HG02981 (cell line): ENCODE data around the gene MPRIP.

Experiments used
- ATAC-seq: cut with Tn5 transposase; IDR thresholded peaks from one replicate; pipeline ENCODE4 v1.9.1; 2021; ENCODE audit warnings: mild to moderate bottlenecking, moderate library complexity; ENCODE audit not compliant: unreplicated experiment

MPRIP gene

DNA sequence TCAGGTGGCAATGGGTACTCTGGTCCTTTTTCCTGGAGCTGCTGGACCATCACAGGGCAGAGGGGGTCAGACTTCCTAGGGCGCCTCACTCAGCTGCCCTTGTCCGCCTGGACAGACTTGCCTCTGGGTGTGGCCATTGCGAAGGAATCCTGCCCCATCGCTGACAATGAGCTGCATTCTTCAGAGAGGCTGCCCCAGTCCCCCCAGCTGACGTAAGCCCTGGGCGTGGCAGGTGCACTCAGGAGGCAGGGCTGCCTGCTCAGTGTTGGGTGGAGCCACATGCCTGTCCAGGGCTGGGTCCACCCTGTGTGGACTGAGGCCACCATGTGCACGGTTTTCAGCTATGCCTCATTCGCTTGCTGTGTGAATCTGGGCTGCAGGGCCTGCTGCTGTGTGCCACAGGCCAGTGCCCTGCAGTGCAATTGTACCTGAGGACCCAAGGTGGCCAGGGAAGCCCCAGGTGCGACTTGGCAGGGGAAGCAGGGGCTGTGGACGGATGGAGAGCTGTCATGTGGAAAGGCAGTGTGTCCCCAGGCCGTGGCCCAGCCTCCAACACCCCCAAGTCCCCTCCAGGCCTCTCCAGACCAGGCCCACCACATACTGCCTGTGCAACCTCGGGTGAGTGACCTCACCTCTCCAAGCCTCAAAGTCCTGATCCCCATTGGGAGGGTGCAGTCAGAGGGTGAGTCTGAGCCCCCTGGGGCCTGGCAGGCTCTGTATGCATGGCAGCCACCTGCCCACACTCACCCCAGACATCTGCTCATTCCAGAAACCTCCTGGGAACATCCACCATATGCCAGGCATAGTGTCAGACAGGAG, 14.0 kb upstream of the MPRIP start:
- no peak for ATAC-seq

DNA sequence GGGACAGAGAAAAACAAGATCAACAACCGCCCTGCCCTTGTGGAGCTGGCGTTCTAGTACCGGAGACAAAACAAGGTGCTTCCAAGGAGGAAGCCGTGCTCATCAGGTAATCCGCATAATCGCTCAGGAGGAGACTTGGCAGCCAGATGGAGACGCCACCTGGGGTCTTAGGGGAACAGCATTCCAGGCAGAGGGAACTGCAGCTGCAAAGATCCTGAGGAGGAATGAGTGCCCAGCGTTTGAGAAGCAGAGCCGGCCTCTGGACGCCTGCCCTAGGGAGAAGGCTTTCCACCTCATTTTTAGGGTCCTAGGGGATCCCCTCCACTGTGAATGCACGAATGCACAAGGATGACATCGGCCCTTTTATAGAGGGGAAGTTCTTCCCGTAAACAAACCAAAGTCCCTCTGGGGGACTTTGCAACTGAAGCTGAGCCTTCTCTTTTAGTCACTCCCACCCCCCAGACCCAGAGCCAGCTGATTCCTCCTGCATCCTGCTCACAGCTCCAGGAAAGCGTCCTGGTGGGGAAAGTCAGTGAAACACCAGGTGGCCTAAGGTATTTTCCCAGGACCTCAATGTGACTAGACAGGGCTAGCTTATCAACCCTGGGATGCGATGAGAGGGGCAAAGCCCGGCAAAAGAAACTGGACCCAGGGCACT, 13.2 kb upstream of the MPRIP start:
- no peak for ATAC-seq

DNA sequence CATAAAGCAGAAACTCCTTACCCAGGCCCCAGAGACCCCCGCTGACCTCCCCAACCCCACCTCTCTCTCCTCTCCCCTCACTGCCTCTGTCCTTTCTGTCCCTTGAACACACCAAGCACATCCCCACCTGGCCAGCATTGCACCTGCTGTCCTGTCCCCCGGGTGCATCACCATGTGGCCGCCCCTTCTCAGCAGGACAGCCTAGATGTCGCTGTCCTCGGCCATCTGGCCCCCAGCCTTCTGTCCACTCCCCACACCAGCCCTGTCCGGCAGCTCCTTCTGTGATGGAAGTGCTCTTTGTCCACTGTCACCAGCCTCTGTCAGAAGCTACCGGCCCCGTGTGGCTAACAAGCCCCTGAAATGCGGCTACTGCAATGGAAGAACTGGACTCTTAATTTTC, 12.3 kb upstream of the MPRIP start:
- ATAC-seq: no peak

DNA sequence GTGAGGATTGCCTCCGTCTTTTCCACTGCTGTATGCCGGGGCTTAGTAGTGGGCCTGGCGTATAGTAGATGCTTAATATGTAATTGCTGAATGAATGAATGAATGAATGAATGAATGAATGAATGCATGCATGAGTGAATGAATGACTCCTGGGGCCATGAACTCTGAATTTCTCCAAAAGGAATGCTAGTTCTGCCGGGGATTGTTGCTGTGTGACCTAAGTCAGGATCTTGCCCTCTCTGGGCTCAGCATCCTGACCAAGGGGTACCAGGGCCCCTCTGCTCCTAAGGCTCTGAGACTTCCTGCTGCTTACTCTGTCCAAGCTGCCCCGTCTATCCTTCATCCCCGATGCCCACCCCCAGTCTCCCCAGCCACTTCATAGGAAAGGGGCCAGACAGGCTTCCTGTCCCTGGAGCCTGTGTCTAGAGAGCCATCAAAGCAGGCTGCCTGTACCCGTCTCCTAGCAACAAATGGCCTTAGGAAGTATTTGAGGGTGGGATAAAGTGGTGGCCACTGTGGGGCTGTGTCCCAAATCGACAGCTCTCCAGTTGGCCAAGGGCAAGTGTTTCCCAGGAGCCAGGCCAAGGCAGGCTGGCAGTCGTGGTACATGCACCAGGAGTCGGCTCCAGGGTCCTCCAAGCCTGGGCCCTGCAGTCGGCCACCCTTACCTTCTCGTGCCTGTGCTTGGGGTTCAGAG, 11.6 kb upstream of the MPRIP start:
- ATAC-seq: no peak

- ATAC-seq: no peak
Observed at GRCh38 chr17:17032131-17032692, 10.0 kb upstream of the MPRIP start.

DNA sequence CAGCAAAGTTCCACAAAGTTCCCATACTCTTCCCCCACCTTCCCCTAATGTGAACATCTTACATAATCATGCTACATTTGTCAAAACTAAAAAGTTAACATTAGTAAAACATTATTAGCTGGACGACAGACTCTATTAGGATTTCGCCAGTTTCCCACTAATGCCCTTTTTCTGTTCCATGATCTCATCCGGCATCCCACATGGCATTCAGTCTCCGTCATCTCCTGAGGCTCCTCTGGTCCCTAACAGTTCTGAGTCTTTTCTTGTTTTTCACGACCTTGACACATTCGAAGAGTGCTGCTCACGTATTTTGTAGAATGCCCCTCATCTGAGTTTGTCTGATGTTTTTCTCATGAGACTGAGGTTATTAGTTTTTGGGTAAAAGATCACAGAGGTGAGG, 8.8 kb upstream of the MPRIP start:
- ATAC-seq: no peak

GRCh38 chr17:17034026-17034425, 8.2 kb upstream of the MPRIP start:
- ATAC-seq: no peak

- ATAC-seq: no peak
Observed at GRCh38 chr17:17034496-17035075, 7.7 kb upstream of the MPRIP start.

DNA sequence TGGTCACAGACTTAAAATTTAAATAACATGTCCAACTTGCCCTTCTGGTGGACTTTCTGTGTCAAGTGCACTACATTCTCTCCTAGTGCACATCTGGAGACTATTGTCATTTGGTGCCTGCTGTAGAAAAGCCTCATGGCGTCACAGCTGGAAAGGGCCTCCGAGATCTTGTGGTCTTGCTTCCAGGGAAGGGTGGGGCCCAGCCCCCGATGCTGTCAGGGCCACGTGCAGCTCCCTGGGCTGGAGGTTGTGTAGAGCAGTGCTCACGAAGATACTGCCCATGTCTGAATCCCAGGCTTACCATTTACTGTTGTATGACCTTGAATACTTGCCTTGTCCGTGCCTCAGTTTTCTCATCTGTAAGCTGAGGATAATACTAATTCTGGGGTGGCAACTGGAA, 6.8 kb upstream of the MPRIP start:
- no peak for ATAC-seq

DNA sequence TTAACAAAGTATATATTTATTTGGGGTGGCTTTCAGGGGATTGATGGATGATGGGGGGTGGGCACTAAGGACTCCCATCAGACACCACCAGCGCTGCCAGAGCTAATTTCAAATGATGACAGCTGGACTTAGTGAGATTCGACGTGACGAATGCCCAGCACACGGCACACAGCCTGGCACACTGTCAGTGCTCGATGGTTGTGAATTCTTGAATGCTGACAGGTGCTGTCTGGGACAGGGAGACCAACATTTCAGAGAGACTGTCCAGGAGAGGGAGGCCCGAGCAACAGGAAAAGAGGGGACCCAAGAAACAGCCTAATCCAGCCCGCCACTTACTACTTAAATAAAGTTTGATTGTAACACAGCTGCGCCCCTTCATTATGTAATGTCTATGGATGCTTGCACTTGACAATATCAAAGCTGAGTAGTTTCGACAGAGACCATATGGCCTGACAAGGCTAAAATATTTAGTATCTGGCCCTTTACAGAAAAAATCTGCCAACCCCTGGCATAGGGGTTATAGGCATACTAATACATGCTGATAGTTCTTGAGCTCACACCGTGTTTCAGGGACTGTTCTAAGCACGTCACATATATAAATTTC, 6.2 kb upstream of the MPRIP start:
- ATAC-seq: no peak

GRCh38 chr17:17036524-17036998, 5.7 kb upstream of the MPRIP start:
- ATAC-seq: no peak

- ATAC-seq: no peak
Observed at GRCh38 chr17:17039911-17040310, 2.3 kb upstream of the MPRIP start.

DNA sequence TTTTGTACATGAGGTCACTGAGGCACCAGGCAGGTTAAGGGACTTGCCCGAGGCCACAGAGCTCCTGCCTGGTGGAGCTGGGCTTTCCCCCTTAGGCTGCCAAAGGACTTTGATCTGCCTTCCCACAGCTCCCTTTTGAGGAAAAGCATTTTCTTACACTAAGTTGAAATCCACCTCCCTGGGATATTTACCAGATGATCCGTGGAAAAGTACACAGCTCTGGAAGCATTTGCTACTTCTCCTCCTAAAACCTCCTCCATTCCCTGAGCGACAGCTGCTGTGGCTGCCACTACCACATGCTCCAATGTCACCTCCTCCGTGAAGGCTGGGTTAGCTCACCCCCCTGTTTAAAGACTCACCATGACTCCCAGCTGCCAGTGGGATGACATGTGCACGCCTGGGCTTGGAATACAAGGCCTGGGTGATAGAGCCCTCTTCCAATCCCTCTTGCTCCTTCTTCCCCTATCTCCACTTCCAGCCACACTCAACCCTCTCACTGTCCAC, 1.2 kb upstream of the MPRIP start:
- no peak for ATAC-seq

DNA sequence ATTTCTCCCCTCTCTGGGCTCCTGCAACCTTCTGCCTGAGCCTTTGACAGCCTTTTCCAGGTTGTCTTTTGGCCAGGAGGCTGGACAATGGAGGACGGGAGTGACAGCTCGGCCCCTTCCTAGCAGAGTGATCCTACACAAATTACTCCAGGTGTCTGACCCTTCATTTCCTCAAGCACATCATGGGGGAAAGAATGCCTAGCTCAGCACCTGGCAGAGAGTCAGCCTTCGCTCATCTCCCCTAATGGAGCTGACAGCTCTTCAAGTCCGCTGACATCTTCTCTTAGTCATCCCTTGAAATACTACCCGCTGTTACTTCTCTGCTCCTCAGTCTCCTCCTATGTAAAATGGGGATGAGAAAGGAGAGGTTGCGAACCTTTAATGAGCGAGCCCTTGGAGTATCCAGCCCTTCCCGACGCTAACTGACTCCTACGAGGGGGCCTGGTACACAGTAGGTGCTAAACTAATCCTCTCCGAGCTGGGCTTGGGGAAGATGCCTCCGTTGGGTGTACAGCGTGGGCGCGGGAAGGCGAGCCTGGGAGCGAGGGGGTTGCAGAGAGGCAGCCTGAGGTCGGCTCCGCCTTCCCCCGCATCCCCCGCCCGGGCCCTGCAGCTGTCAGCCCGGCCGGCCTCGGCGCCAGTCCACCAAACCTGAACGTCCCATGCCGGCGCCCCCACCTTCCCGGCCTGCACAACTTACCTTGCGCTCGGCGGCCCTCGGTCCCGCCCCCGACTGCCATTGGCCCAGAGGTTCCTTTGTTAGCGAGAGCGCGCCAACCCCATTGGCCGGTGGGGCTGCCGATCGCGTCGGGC, 480 bp upstream of the MPRIP start:
- ATAC-seq: peak; percentile 94

DNA sequence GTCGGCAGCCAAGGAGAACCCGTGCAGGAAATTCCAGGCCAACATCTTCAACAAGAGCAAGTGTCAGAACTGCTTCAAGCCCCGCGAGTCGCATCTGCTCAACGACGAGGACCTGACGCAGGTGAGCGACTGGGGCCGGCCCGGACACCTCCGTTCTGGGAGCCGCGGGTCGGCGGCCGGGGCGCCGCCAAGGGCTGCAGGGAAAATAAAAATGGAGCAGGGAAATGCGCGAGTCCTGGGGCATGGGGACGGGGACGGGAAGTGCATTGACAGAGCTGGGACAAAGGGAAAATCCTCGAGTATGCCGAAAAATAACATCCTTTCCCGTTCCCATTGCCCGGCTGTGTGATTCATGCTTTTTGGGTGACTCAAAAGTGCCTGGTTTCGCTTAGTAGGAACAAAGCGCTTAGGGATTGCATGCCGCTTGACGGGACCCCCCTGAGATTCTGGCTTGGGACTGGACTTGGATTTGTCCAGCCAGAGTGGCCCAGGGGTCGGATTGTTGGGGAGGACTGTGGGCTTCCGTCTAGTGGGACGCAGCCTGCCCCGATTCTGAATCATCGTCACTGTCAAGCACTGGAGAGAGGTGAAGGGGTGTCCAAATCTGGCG, 699 bp downstream of the MPRIP start:
- ATAC-seq: no peak

DNA sequence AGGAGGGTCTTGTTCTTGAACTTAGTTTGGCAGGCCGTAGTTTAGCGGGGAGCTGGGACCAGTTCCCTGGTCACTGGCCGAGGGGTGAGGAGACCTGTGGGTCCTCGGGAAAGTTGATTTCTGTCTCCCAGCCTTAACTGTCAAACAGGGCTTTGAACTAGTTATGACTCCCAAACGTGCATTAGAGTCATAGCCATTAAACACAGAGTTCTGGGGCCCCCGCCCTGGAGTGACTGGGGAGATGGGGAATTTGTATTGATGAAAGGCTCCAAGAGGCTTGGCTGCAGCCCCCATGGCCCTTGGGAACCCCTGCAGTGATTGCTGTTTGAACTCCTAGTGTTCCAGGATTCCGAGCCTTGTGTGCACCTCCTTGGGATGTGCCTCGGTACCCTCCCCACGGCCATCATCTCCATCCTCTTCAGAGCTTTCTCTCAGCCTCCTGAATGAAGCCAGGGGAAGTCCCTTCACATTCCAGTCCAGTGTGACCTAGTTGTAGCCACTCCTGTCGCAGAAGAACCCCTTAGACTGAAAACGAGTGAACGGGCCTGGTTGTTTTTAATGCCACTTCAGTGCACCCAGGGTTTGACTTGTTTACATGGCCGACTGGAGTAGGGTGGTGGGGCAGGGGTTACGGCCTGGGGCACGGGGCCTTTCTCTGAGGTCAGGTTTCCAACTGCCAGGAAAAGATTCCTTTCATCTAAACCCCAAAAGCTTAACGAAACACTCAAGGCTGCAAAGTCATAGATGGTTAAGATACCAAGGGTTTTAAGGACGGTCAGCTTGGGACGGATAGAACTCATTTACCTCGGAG, 1.4 kb downstream of the MPRIP start:
- ATAC-seq: no peak

DNA sequence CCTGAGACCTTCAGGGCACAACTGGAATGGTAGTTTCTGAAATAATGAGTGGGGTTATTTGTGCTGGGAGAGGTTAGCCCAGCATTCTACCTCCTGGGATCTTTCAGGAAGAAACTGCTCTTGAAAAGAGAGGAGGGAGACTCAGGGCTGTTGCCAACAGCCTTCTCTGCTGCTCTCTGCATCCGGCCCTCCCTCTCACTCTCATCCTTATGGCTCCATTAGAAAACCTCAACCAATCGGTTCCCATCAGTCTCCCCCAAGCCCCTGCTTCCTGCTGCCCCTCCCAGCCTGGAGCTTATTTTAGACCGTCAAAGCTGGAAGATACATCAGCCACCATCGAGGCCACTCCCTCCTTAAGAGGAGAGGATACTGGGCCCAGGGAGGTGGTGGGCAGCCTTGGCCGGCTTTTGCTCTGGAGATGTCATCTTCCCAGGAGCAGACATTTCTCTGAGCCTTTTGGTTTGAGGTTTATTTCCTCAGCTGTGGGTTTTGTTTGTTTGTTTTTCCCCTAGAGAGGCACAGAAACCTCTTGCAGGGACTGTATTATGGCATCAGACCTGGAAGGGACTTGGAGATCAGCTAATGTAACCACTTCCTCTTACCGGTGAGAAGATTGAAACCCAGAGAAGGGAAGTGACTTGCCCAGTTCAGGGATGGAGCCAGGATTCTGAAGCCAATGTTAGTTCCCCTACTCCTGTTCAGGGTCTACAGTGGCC, 2.7 kb downstream of the MPRIP start:
- ATAC-seq: no peak

DNA sequence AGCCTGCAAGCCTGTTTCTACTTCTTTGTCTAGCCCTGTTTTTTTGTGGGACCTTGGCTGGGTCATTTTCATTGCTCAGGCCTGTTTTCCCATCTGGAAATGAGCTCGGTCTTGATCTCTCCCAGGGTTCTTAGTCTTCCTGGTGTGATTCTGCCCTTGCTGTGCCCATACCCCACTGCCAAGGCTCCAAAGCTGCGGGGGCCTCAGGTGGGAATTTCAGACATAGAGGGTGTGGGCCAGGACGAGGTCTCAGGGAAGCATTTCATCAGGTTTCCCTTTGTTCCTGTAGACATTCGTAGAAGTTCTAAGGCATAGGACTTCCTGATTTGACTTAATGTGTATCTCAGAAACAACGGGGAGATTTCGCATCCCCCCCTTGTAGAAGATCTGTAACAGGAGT, 5.8 kb downstream of the MPRIP start:
- no peak for ATAC-seq
